NB4 (cell line): ENCODE results near the gene ZNF780A.

ENCODE experiments used
- CTCF ChIP-seq: IDR thresholded peaks from one replicate; pipeline ENCODE4 v1.5.1; 2012; ENCODE audit warnings: low read depth, low read length
- MAX ChIP-seq: IDR thresholded peaks from 2 replicates; pipeline ENCODE4 v1.6.1; 2011; ENCODE audit warnings: low read depth, low read length
- POLR2A ChIP-seq: IDR thresholded peaks from 2 replicates; pipeline ENCODE4 v1.6.1; 2011; ENCODE audit warnings: mild to moderate bottlenecking; ENCODE audit not compliant: insufficient read length; ENCODE audit errors: extremely low read depth

GRCh38 chr19:40054632-40055031 is 36.1 kb downstream of the ZNF780A start:
- TF ChIP-seq CTCF: no peak
- TF ChIP-seq POLR2A: no peak
- no peak for TF ChIP-seq MAX
